ENCODE data around the gene AVL9. TPM values are rescaled to one million over a fixed set of nuclear protein-coding genes. Genes with fewer than 3 reads are reported as not detected.

AVL9 gene
- polyA plus RNA-seq, 1 of the 3 experiments (the other 2 are of a cell fraction): 8.9 TPM

DNA sequence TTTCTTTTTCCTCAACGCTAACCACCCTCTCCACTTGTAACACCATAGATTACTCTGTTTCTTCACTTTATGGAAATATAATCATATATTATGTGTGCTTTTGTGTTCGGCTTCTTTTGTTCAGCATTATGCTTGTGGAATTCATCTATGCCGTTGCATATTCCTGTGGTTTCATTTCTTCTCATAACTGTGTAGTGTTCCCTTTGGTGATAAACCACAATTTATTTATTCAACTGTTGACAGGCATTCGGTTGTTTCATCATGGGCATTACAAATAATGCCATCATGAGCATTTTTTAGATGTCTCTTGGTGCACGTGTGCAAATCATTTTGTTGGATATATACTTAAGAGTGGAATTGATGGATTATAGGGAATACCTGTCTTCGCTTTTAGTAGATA is 12.1 kb downstream of the AVL9 start:
- Histone ChIP-seq H3K4me2 (no peak overlapping the region), H3K36me3 (replicated peaks in 1 of 2; ENCODE audit: control insufficient read depth in 1 of 2, insufficient read depth in 2 of 2, low read length in 1 of 2) (peaks cover 6 to 8% of the 10 kb centered on the region in 2 experiments), H3K4me1 (ENCODE audit: control insufficient read depth in 1 of 2, insufficient read depth in 2 of 2, low read depth in 1 of 2, low read length in 1 of 2) (no peaks in the 10 kb centered on the region; a peak in 1 of 4 replicates), H2AFZ (ENCODE audit: low read depth) (no peak overlapping the region), H3K9me2 (no peaks in the 10 kb centered on the region), H3K27me3 (ENCODE audit: insufficient read depth) (no peaks in the 10 kb centered on the region), H3K9me3 (no peaks in the 10 kb centered on the region), H3K27ac (ENCODE audit: low read depth in 2 of 2, low read length in 1 of 2) (no peak overlapping the region), H3K79me2 (ENCODE audit: insufficient read depth) (peaks cover 87% of the 10 kb centered on the region), H4K20me1 (ENCODE audit: insufficient read depth) (peaks cover 26% of the 10 kb centered on the region), H3K9ac (no peak overlapping the region), H3F3A (replicated peaks; ENCODE audit: insufficient read depth) (peaks cover 3% of the 10 kb centered on the region), H3K4me3 (ENCODE audit: low read depth in 2 of 2, low read length in 1 of 2) (no peak overlapping the region)
- 96% methylated on average over 6 of the region's 6 CpGs for WGBS (ENCODE audit: low lambda C conversion rate)
- no peak for TF ChIP-seq SIN3A (IDR thresholded peaks at IDR 0.05; ENCODE audit: borderline replicate concordance, low read depth, low read length)
- no peak for TF ChIP-seq NFIC (IDR thresholded peaks at IDR 0.05; ENCODE audit: borderline replicate concordance)
- TF ChIP-seq EP300 (IDR thresholded peaks at IDR 0.05; ENCODE audit: borderline replicate concordance in 1 of 2, low read depth in 1 of 2, low read length in 1 of 2): no peak
- TF ChIP-seq GABPA (IDR thresholded peaks at IDR 0.05; ENCODE audit: low read depth): no peak
- POLR2A ChIA-PET: no interaction called here
- CTCF ChIA-PET: interaction anchor here (1.0 kb wide), 1 partner anchor 8 kb away, joined by 3 read pairs; no protein-coding TSS in a partner anchor
- DNase-seq: no peak

DNA sequence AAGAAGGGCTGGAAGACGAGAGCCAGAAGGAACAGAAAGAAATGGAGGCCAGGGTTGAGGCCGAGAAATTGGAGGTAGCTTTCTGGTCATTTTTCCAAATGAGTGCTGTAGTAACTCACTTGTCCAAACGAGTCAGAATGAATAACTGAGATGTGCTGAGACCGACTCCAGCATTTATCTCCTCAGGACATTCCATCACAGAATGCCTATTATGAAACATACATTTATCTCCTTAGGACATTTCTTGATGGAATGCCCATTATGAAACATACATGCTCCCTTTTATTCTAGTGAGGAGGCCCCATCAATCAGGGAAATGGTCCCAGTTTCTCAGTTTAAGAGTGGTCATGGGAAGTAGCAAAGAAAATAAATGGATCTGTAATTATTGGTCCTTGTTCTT is 16.5 kb downstream of the AVL9 start:
- DNase-seq: no peak
- ChIA-PET POLR2A (no interaction called here), CTCF (interaction anchor here (1.0 kb wide), 1 partner anchor 32 kb away, joined by 4 read pairs; no protein-coding TSS in a partner anchor)
- Histone ChIP-seq H2AFZ (ENCODE audit: low read depth) (no peak overlapping the region), H3F3A (replicated peaks; ENCODE audit: insufficient read depth) (no peaks in the 10 kb centered on the region), H3K9ac (no peak overlapping the region), H3K27me3 (ENCODE audit: insufficient read depth) (no peaks in the 10 kb centered on the region), H3K9me3 (no peaks in the 10 kb centered on the region), H3K27ac (ENCODE audit: low read depth in 2 of 2, low read length in 1 of 2) (no peak overlapping the region), H3K36me3 (replicated peaks in 1 of 2; ENCODE audit: control insufficient read depth in 1 of 2, insufficient read depth in 2 of 2, low read length in 1 of 2) (peaks cover 8 to 10% of the 10 kb centered on the region in 2 experiments), H3K4me3 (ENCODE audit: low read depth in 2 of 2, low read length in 1 of 2) (no peak overlapping the region), H3K9me2 (no peaks in the 10 kb centered on the region), H4K20me1 (ENCODE audit: insufficient read depth) (peaks cover 20% of the 10 kb centered on the region; the same call in 1 of the 2 replicates), H3K4me1 (ENCODE audit: control insufficient read depth in 1 of 2, insufficient read depth in 2 of 2, low read depth in 1 of 2, low read length in 1 of 2) (no peaks in the 10 kb centered on the region; a peak in 1 of 4 replicates), H3K79me2 (ENCODE audit: insufficient read depth) (peaks cover 89% of the 10 kb centered on the region), H3K4me2 (no peak overlapping the region)
- WGBS (ENCODE audit: low lambda C conversion rate): 96% methylated on average over 4 of the region's 4 CpGs
- TF ChIP-seq RCOR1 (IDR thresholded peaks at IDR 0.05; ENCODE audit: low read length): no peak
- TF ChIP-seq, protein P1, sequence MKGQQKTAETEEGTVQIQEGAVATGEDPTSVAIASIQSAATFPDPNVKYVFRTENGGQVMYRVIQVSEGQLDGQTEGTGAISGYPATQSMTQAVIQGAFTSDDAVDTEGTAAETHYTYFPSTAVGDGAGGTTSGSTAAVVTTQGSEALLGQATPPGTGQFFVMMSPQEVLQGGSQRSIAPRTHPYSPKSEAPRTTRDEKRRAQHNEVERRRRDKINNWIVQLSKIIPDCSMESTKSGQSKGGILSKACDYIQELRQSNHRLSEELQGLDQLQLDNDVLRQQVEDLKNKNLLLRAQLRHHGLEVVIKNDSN (IDR thresholded peaks at IDR 0.05; ENCODE audit: borderline replicate concordance, low read depth): no peak
- TF ChIP-seq CHD2 (IDR thresholded peaks at IDR 0.05; ENCODE audit: low read length, partially characterized antibody): no peak
- TF ChIP-seq JUND (IDR thresholded peaks at IDR 0.05): no peak
- no peak for TF ChIP-seq MEF2A (IDR thresholded peaks at IDR 0.05; ENCODE audit: borderline replicate concordance, low read depth)
- TF ChIP-seq YY1 (IDR thresholded peaks at IDR 0.05; ENCODE audit: low read depth): no peak
- TF ChIP-seq, protein P2, sequence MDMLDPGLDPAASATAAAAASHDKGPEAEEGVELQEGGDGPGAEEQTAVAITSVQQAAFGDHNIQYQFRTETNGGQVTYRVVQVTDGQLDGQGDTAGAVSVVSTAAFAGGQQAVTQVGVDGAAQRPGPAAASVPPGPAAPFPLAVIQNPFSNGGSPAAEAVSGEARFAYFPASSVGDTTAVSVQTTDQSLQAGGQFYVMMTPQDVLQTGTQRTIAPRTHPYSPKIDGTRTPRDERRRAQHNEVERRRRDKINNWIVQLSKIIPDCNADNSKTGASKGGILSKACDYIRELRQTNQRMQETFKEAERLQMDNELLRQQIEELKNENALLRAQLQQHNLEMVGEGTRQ (IDR thresholded peaks at IDR 0.05; ENCODE audit: borderline replicate concordance, low read depth, low read length): no peak
- TF ChIP-seq TAF1 (IDR thresholded peaks at IDR 0.05; ENCODE audit: borderline replicate concordance, low read depth, low read length): no peak
- no peak for TF ChIP-seq MXI1 (IDR thresholded peaks at IDR 0.05; ENCODE audit: low read depth, low read length)
- no peak for TF ChIP-seq RFX5 (IDR thresholded peaks at IDR 0.05; ENCODE audit: low read length)
- TF ChIP-seq, protein P3, sequence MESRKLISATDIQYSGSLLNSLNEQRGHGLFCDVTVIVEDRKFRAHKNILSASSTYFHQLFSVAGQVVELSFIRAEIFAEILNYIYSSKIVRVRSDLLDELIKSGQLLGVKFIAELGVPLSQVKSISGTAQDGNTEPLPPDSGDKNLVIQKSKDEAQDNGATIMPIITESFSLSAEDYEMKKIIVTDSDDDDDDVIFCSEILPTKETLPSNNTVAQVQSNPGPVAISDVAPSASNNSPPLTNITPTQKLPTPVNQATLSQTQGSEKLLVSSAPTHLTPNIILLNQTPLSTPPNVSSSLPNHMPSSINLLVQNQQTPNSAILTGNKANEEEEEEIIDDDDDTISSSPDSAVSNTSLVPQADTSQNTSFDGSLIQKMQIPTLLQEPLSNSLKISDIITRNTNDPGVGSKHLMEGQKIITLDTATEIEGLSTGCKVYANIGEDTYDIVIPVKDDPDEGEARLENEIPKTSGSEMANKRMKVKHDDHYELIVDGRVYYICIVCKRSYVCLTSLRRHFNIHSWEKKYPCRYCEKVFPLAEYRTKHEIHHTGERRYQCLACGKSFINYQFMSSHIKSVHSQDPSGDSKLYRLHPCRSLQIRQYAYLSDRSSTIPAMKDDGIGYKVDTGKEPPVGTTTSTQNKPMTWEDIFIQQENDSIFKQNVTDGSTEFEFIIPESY (IDR thresholded peaks at IDR 0.05; ENCODE audit: borderline replicate concordance, low read depth): no peak
- TF ChIP-seq FOXM1 (IDR thresholded peaks at IDR 0.05; ENCODE audit: low read depth): no peak
- TF ChIP-seq, protein P4, sequence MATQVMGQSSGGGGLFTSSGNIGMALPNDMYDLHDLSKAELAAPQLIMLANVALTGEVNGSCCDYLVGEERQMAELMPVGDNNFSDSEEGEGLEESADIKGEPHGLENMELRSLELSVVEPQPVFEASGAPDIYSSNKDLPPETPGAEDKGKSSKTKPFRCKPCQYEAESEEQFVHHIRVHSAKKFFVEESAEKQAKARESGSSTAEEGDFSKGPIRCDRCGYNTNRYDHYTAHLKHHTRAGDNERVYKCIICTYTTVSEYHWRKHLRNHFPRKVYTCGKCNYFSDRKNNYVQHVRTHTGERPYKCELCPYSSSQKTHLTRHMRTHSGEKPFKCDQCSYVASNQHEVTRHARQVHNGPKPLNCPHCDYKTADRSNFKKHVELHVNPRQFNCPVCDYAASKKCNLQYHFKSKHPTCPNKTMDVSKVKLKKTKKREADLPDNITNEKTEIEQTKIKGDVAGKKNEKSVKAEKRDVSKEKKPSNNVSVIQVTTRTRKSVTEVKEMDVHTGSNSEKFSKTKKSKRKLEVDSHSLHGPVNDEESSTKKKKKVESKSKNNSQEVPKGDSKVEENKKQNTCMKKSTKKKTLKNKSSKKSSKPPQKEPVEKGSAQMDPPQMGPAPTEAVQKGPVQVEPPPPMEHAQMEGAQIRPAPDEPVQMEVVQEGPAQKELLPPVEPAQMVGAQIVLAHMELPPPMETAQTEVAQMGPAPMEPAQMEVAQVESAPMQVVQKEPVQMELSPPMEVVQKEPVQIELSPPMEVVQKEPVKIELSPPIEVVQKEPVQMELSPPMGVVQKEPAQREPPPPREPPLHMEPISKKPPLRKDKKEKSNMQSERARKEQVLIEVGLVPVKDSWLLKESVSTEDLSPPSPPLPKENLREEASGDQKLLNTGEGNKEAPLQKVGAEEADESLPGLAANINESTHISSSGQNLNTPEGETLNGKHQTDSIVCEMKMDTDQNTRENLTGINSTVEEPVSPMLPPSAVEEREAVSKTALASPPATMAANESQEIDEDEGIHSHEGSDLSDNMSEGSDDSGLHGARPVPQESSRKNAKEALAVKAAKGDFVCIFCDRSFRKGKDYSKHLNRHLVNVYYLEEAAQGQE (IDR thresholded peaks at IDR 0.05; ENCODE audit: low read depth, low read length): no peak
- no peak for TF ChIP-seq FOXJ3 (CRISPR knock-in tag; IDR thresholded peaks at IDR 0.05)
- TF ChIP-seq RAD21 (IDR thresholded peaks at IDR 0.05; ENCODE audit: low read length): no peak
- TF ChIP-seq TCF12 (IDR thresholded peaks at IDR 0.05): no peak
- TF ChIP-seq, protein P5, sequence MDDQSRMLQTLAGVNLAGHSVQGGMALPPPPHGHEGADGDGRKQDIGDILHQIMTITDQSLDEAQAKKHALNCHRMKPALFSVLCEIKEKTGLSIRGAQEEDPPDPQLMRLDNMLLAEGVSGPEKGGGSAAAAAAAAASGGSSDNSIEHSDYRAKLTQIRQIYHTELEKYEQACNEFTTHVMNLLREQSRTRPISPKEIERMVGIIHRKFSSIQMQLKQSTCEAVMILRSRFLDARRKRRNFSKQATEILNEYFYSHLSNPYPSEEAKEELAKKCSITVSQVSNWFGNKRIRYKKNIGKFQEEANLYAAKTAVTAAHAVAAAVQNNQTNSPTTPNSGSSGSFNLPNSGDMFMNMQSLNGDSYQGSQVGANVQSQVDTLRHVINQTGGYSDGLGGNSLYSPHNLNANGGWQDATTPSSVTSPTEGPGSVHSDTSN (IDR thresholded peaks at IDR 0.05): no peak
